Measurements from ENCODE around the gene TRAPPC14. TPM values are rescaled to one million over a fixed set of nuclear protein-coding genes. Genes with fewer than 3 reads are reported as not detected.

The TRAPPC14 gene
- total RNA-seq, 5 donors from 2014 or later (not counting 1 experiment from before 2014, with no cell fraction given), result 52.0 to 97.2 (median 79.0) TPM

GRCh38 chr7:100170101-100170897 is 11.8 kb upstream of the TRAPPC14 start:
- H3K9me3 Mint-ChIP-seq, result no peaks in the 10 kb centered on the region
- Histone ChIP-seq H3K4me1 (ENCODE audit: control insufficient read depth in 1 of 2, extremely low read depth in 1 of 2, insufficient read depth in 2 of 2, low read length in 2 of 2) (peaks cover 42 to 68% of the 10 kb centered on the region in 2 experiments), H3K36me3 (ENCODE audit: control insufficient read depth in 2 of 2, extremely low read depth in 1 of 2, insufficient read depth in 1 of 2, low read length in 1 of 2) (no peaks in the 10 kb centered on the region), H3K4me3 (ENCODE audit: control insufficient read depth in 1 of 2, extremely low read depth in 1 of 2, low read length in 1 of 2) (no peak overlapping the region), H3K9me3 (no peaks in the 10 kb centered on the region), H3K27me3 (replicated peaks in 1 of 2; ENCODE audit: control insufficient read depth in 2 of 2, extremely low read depth in 1 of 2, insufficient read depth in 2 of 2, low read length in 1 of 2) (peaks cover 0 to 48% of the 10 kb centered on the region in 2 experiments), H3K27ac (ENCODE audit: low read length) (peak overlapping the region; percentile 38)
- ATAC-seq (replicated peaks in 1 of 4), result no peak
- 90% methylated on average over 2 of the region's 11 CpGs for WGBS (ENCODE audit: insufficient coverage)
- no peak for DNase-seq
- POLR2A ChIA-PET, result no interaction called here
- CTCF ChIA-PET, result interaction anchor here in 1 of 2 donors (0.5 kb wide), 1 partner anchor 17 kb away, joined by 4 read pairs; no protein-coding TSS in a partner anchor
- H3K36me3 Mint-ChIP-seq, result no peaks in the 10 kb centered on the region
- peaks cover 60 to 73% (median 64%) of the 10 kb centered on the region in 3 donors for H3K4me1 Mint-ChIP-seq
- H3K27me3 Mint-ChIP-seq, result peaks cover 0 to 22% of the 10 kb centered on the region in 2 donors
- peak overlapping the region; percentile 98 for H3K27ac Mint-ChIP-seq
- peak overlapping the region; percentile 71 to 87 (median 86) for H3K4me3 Mint-ChIP-seq

DNA sequence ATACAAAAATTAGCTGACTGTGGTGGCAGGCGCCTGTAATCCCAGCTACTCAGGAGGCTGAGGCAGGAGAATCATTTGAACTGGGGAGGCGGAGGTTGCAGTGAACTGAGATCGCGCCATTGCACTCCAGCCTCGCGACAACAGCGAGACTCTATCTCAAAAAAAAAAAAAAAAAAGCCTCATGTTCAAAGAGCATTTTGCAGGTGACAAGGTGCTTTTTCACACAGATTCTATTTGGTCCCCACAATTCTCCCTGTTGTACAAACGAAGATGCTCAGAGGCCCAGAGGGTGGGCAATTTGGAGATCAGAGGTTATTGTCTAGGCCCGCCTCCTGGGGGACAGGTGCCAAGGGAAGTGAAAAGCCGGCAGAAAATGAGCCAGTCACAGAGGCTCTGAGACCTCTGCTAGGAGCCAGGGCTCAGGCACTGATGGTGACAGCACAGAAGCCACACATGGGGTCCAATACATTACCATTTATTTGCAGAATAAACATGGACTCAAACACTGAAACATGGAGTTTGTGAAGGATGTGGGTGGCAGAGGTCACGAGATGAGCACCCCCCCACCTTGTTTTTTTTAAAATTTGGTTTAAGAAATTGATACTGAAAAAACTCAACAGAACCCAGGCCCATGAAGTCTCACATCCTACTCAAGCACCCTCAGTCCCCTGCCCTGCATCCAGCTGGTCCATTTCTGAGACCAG is 10.8 kb upstream of the TRAPPC14 start:
- ATAC-seq (replicated peaks in 1 of 4) (peak in 2 of 4 experiments; percentile 6 to 31), DNase-seq (peak in 7 of 35 experiments; percentile 21 to 60 (median 43))
- Mint-ChIP-seq H3K27ac (peak overlapping the region; percentile 98), H3K27me3 (peaks cover 0 to 22% of the 10 kb centered on the region in 2 donors), H3K36me3 (no peaks in the 10 kb centered on the region), H3K4me3 (peak overlapping the region; percentile 80 to 87 (median 86)), H3K4me1 (peaks cover 58 to 68% (median 63%) of the 10 kb centered on the region in 3 donors), H3K9me3 (no peaks in the 10 kb centered on the region)
- POLR2A ChIA-PET, result interaction anchor here in 1 of 2 donors (0.6 kb wide), 1 partner anchor 224 kb away, joined by 11 read pairs; no protein-coding TSS in a partner anchor
- Histone ChIP-seq H3K36me3 (ENCODE audit: control insufficient read depth in 2 of 2, extremely low read depth in 1 of 2, insufficient read depth in 1 of 2, low read length in 1 of 2) (no peaks in the 10 kb centered on the region), H3K27ac (ENCODE audit: low read length) (peak overlapping the region; percentile 38), H3K4me3 (ENCODE audit: control insufficient read depth in 1 of 2, extremely low read depth in 1 of 2, low read length in 1 of 2) (no peak overlapping the region), H3K27me3 (replicated peaks in 1 of 2; ENCODE audit: control insufficient read depth in 2 of 2, extremely low read depth in 1 of 2, insufficient read depth in 2 of 2, low read length in 1 of 2) (peaks cover 0 to 48% of the 10 kb centered on the region in 2 experiments), H3K9me3 (no peaks in the 10 kb centered on the region), H3K4me1 (ENCODE audit: control insufficient read depth in 1 of 2, extremely low read depth in 1 of 2, insufficient read depth in 2 of 2, low read length in 2 of 2) (peaks cover 43 to 74% of the 10 kb centered on the region in 2 experiments)
- CTCF ChIA-PET, result interaction anchor here in 1 of 2 donors (0.5 kb wide), 1 partner anchor 18 kb away, joined by 4 read pairs; no protein-coding TSS in a partner anchor
- 44% methylated on average over 2 of the region's 11 CpGs for WGBS (ENCODE audit: insufficient coverage)

DNA sequence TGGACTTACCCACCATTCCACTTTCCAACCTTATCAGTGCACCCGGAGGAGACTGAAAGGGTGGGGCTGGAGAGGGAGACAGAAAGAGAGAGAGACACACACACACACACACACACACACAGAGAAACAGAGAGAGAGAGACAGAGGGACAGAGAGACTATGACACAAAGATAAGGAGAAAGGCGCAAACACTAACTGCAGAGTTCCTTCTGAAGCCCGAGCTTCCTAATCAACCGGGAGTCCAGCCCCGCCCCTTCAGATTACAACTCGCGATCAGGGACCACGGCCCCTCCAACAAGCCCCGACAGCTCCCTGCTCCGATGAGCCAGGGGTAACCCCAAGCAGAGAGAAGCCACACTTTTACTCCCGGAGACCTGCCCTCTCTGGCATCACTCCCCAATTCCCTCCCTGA is 9.4 kb upstream of the TRAPPC14 start:
- Histone ChIP-seq H3K9me3 (no peaks in the 10 kb centered on the region), H3K4me3 (ENCODE audit: control insufficient read depth in 1 of 2, extremely low read depth in 1 of 2, low read length in 1 of 2) (peak overlapping the region; percentile 49 to 51), H3K27ac (ENCODE audit: low read length) (peak overlapping the region; percentile 65), H3K36me3 (ENCODE audit: control insufficient read depth in 2 of 2, extremely low read depth in 1 of 2, insufficient read depth in 1 of 2, low read length in 1 of 2) (no peaks in the 10 kb centered on the region), H3K27me3 (replicated peaks in 1 of 2; ENCODE audit: control insufficient read depth in 2 of 2, extremely low read depth in 1 of 2, insufficient read depth in 2 of 2, low read length in 1 of 2) (peaks cover 0 to 48% of the 10 kb centered on the region in 2 experiments), H3K4me1 (ENCODE audit: control insufficient read depth in 1 of 2, extremely low read depth in 1 of 2, insufficient read depth in 2 of 2, low read length in 2 of 2) (peaks cover 57 to 87% of the 10 kb centered on the region in 2 experiments)
- 25% methylated on average over 10 of the region's 11 CpGs for WGBS (ENCODE audit: insufficient coverage)
- H3K9me3 Mint-ChIP-seq, result no peaks in the 10 kb centered on the region
- no peak for ATAC-seq (replicated peaks in 1 of 4)
- H3K36me3 Mint-ChIP-seq, result no peaks in the 10 kb centered on the region
- H3K4me1 Mint-ChIP-seq, result peaks cover 69 to 79% (median 77%) of the 10 kb centered on the region in 3 donors
- ChIA-PET POLR2A (no interaction called here), CTCF (interaction anchor here in 1 of 2 donors (1.0 kb wide), 1 partner anchor 19 kb away, joined by 5 read pairs; the partner anchor contains the start of gene LAMTOR4)
- H3K4me3 Mint-ChIP-seq, result peak overlapping the region; percentile 80 to 87 (median 86)
- DNase-seq, result no peak
- H3K27ac Mint-ChIP-seq, result peak overlapping the region; percentile 98
- peaks cover 0 to 22% of the 10 kb centered on the region in 2 donors for H3K27me3 Mint-ChIP-seq

GRCh38 chr7:100166970-100167911 is 8.7 kb upstream of the TRAPPC14 start:
- ChIA-PET CTCF (interaction anchor here in 1 of 2 donors (0.5 to 1.6 kb wide), 4 partner anchors 17 to 136 kb away, joined by 3 to 5 read pairs (median 4); no protein-coding TSS in a partner anchor), POLR2A (interaction anchor here (0.5 to 1.4 kb wide), 2 partner anchors 10 to 20 kb away, joined by 5 to 7 read pairs; no protein-coding TSS in a partner anchor)
- Mint-ChIP-seq H3K4me3 (peak overlapping the region; percentile 80 to 87 (median 86)), H3K4me1 (peaks cover 73 to 86% (median 82%) of the 10 kb centered on the region in 3 donors), H3K27me3 (peaks cover 0 to 22% of the 10 kb centered on the region in 2 donors), H3K9me3 (no peaks in the 10 kb centered on the region), H3K36me3 (no peaks in the 10 kb centered on the region), H3K27ac (peak overlapping the region; percentile 98)
- Histone ChIP-seq H3K27me3 (replicated peaks in 1 of 2; ENCODE audit: control insufficient read depth in 2 of 2, extremely low read depth in 1 of 2, insufficient read depth in 2 of 2, low read length in 1 of 2) (peaks cover 0 to 48% of the 10 kb centered on the region in 2 experiments), H3K9me3 (no peaks in the 10 kb centered on the region), H3K4me3 (ENCODE audit: control insufficient read depth in 1 of 2, extremely low read depth in 1 of 2, low read length in 1 of 2) (peak overlapping the region; percentile 49 to 51), H3K4me1 (ENCODE audit: control insufficient read depth in 1 of 2, extremely low read depth in 1 of 2, insufficient read depth in 2 of 2, low read length in 2 of 2) (peaks cover 61 to 93% of the 10 kb centered on the region in 2 experiments), H3K36me3 (ENCODE audit: control insufficient read depth in 2 of 2, extremely low read depth in 1 of 2, insufficient read depth in 1 of 2, low read length in 1 of 2) (no peaks in the 10 kb centered on the region), H3K27ac (ENCODE audit: low read length) (peak overlapping the region; percentile 65)
- ATAC-seq (replicated peaks in 1 of 4) (no peak), DNase-seq (no peak)
- WGBS (ENCODE audit: insufficient coverage), result 49% methylated on average over 6 of the region's 14 CpGs

DNA sequence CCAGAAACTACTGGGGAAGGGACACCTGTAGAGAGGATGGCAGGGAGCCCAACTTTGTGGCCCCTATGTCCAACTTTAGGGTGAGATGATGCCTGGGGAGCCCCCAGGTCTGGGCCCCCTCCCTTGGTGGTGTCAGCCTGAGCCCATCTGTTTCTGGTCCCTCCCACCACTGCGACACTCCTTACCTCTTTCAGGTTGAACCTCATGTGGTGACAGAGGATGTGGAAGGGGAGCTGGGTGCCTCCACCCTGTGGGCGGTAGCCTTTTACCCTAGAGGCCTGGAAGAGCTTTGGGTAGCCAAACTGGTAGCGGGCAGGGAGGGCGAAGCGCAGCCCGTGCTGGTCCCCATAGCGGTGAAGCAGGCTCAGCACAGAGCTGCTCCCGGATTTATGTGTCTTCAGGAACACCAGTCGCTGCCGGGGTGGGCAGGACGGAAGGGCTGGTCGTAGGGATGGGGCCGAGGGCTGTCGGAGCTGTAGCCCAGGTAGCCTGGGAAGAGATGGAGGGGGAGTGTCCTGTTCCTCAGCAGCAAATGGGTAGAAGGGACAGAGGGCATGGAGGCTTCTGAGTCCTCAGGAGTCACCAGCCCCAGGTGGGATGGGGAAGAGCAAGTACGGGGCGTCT is 7.9 kb upstream of the TRAPPC14 start:
- Histone ChIP-seq H3K27ac (ENCODE audit: low read length) (peak overlapping the region; percentile 65), H3K27me3 (replicated peaks in 1 of 2; ENCODE audit: control insufficient read depth in 2 of 2, extremely low read depth in 1 of 2, insufficient read depth in 2 of 2, low read length in 1 of 2) (peaks cover 0 to 45% of the 10 kb centered on the region in 2 experiments), H3K4me3 (ENCODE audit: control insufficient read depth in 1 of 2, extremely low read depth in 1 of 2, low read length in 1 of 2) (peak overlapping the region; percentile 10 to 49), H3K36me3 (ENCODE audit: control insufficient read depth in 2 of 2, extremely low read depth in 1 of 2, insufficient read depth in 1 of 2, low read length in 1 of 2) (no peaks in the 10 kb centered on the region), H3K9me3 (no peaks in the 10 kb centered on the region), H3K4me1 (ENCODE audit: control insufficient read depth in 1 of 2, extremely low read depth in 1 of 2, insufficient read depth in 2 of 2, low read length in 2 of 2) (peaks cover 64 to 88% of the 10 kb centered on the region in 2 experiments)
- no peaks in the 10 kb centered on the region for H3K9me3 Mint-ChIP-seq
- H3K27me3 Mint-ChIP-seq, result peaks cover 0 to 20% of the 10 kb centered on the region in 2 donors
- H3K4me1 Mint-ChIP-seq, result peaks cover 73 to 85% (median 85%) of the 10 kb centered on the region in 3 donors
- H3K27ac Mint-ChIP-seq, result peak overlapping the region; percentile 98
- peak overlapping the region; percentile 80 to 87 (median 86) for H3K4me3 Mint-ChIP-seq
- ATAC-seq (replicated peaks in 1 of 4), result peak; percentile 63 to 73 (median 67)
- ChIA-PET POLR2A (interaction anchor here (0.5 to 1.4 kb wide), 3 partner anchors 10 to 27 kb away, joined by 5 to 7 read pairs (median 5); no protein-coding TSS in a partner anchor), CTCF (interaction anchor here in 1 of 2 donors (0.5 to 1.6 kb wide), 4 partner anchors 16 to 135 kb away, joined by 3 to 5 read pairs (median 4); no protein-coding TSS in a partner anchor)
- no peaks in the 10 kb centered on the region for H3K36me3 Mint-ChIP-seq
- peak in 16 of 35 experiments; percentile 27 to 60 (median 42) for DNase-seq
- 51% methylated on average over 10 of the region's 16 CpGs for WGBS (ENCODE audit: insufficient coverage)

All from T-cell (primary cell).